Esophagus squamous epithelium (tissue), 5 donors: ENCODE measurements around the gene KRT72. TPM values are rescaled to one million over a fixed set of nuclear protein-coding genes. Genes with fewer than 3 reads are reported as not detected.

ENCODE experiments used
- DNase-seq: peaks from one replicate; lab custom pipeline; 2025; lab: John Stamatoyannopoulos, UW
- H3K27ac ChIP-seq, 4 donors: fragments of 200-600 bp; sonication (generic); one replicate each; pipeline ENCODE4 v1.5.1; 2016 to 2019; ENCODE audit warnings: mild to moderate bottlenecking in 1 of 4
- H3K27me3 ChIP-seq, 4 donors: fragments of 200-600 bp; sonication (generic); 1 replicate in 3 of 4; 2 replicates in 1 of 4; pipeline versions ENCODE4 v1.5.1 to v1.6.0; 2017 to 2021; ENCODE audit warnings: antibody characterized with exemption in 1 of 4
- H3K36me3 ChIP-seq, 3 donors: fragments of 200-600 bp; sonication (generic); one replicate each; pipeline ENCODE4 v1.5.1; 2016 to 2019
- H3K4me1 ChIP-seq, 3 donors: fragments of 200-600 bp; sonication (generic); one replicate each; pipeline ENCODE4 v1.5.1; 2017 to 2019
- H3K4me3 ChIP-seq, 4 donors: fragments of 200-600 bp; sonication (generic); 1 replicate in 3 of 4; 2 replicates in 1 of 4; pipeline ENCODE4 v1.5.1; 2016 to 2019; ENCODE audit warnings: mild to moderate bottlenecking in 2 of 4, moderate library complexity in 1 of 4
- H3K9me3 ChIP-seq, 3 donors: fragments of 200-600 bp; sonication (generic); one replicate each; pipeline ENCODE4 v1.5.1; 2016 to 2019
- CTCF ChIP-seq, 6 experiments: fragments of 450-650 bp in 4 of 6; fragments of 200-600 bp in 2 of 6; sonication (generic) in 2 of 6; IDR thresholded peaks; one replicate each; pipeline ENCODE4 v1.5.1; 2016 to 2019; ENCODE audit warnings: antibody characterized with exemption in 6 of 6, mild to moderate bottlenecking in 4 of 6, moderate library complexity in 4 of 6
- POLR2A ChIP-seq, 4 donors: fragments of 450-650 bp; IDR thresholded peaks; one replicate each; pipeline ENCODE4 v1.6.1; 2017; ENCODE audit warnings: antibody characterized with exemption in 4 of 4, mild to moderate bottlenecking in 4 of 4, moderate library complexity in 3 of 4
- whole genome bisulfite sequencing, 2 donors: methylation state at CpG; one replicate each; pipeline ENCODE4 v1.1.5; 2018; 5-methylcytosine and 5-hydroxymethylcytosine counted together
- intact Hi-C: fragments of 100-400 bp; cut with DNase I; formaldehyde crosslinking; loops from one replicate; pipeline ENCODE4 v1.15.0; 2022
- total RNA-seq, 4 donors: library from RNA; depleted of rRNA; stranded (reverse); fragments of >200 nt; gene quantifications; one replicate each; pipeline ENCODE4 v1.1.0, GENCODE V29; 2016
- donor health status: DM: yes; HTN: yes; CAD: no.

KRT72 gene
- total RNA-seq, 4 donors from 2014 or later = not detected

GRCh38 chr12:52633383-52633782, 32.1 kb upstream of the KRT72 start:
- Histone ChIP-seq H3K4me1 (peaks cover 0 to 15% (median 0%) of the 10 kb centered on the region in 3 donors), H3K36me3 (no peaks in the 10 kb centered on the region), H3K27me3 (peaks cover 0 to 32% (median 0%) of the 10 kb centered on the region in 4 donors), H3K4me3 (no peak overlapping the region), H3K9me3 (no peaks in the 10 kb centered on the region), H3K27ac (no peak overlapping the region)
- intact Hi-C loops = no loop called here
- WGBS, 2 donors = 58 to 72% methylated on average over 4 of the region's 4 CpGs
- DNase-seq = no peak
- TF ChIP-seq POLR2A (IDR thresholded peaks at IDR 0.05) (no peak), CTCF (IDR thresholded peaks at IDR 0.05) (no peak)

- peaks cover 0 to 38% (median 0%) of the 10 kb centered on the region in 4 donors for H3K27me3 ChIP-seq
- peaks cover 0 to 15% (median 0%) of the 10 kb centered on the region in 3 donors for H3K4me1 ChIP-seq
- H3K4me3 ChIP-seq = no peak overlapping the region
- intact Hi-C loops = no loop called here
- no peaks in the 10 kb centered on the region for H3K36me3 ChIP-seq
- no peak for TF ChIP-seq POLR2A (IDR thresholded peaks at IDR 0.05)
- TF ChIP-seq CTCF (IDR thresholded peaks at IDR 0.05) = no peak
- DNase-seq = no peak
- H3K27ac ChIP-seq = no peak overlapping the region
- WGBS, 2 donors = 87 to 92% methylated on average over 3 to 4 of the region's 4 CpGs
- no peaks in the 10 kb centered on the region for H3K9me3 ChIP-seq
Measured at GRCh38 chr12:52632656-52633055, 31.4 kb upstream of the KRT72 start.

- no peak for DNase-seq
- intact Hi-C loops = no loop called here
- no peaks in the 10 kb centered on the region for H3K36me3 ChIP-seq
- H3K27ac ChIP-seq = no peak overlapping the region
- WGBS, 2 donors = 86 to 89% methylated on average over 3 to 5 of the region's 6 CpGs
- peaks cover 0 to 38% (median 0%) of the 10 kb centered on the region in 4 donors for H3K27me3 ChIP-seq
- no peak overlapping the region for H3K4me3 ChIP-seq
- peaks cover 0 to 15% (median 0%) of the 10 kb centered on the region in 3 donors for H3K4me1 ChIP-seq
- TF ChIP-seq POLR2A (IDR thresholded peaks at IDR 0.05) (no peak), CTCF (IDR thresholded peaks at IDR 0.05) (no peak)
- no peaks in the 10 kb centered on the region for H3K9me3 ChIP-seq
Measured at GRCh38 chr12:52631676-52632459, 30.6 kb upstream of the KRT72 start.

- H3K4me3 ChIP-seq = no peak overlapping the region
- intact Hi-C loops = no loop called here
- peaks cover 0 to 10% (median 0%) of the 10 kb centered on the region in 3 donors for H3K4me1 ChIP-seq
- H3K36me3 ChIP-seq = no peaks in the 10 kb centered on the region
- H3K27me3 ChIP-seq = peaks cover 0 to 42% (median 0%) of the 10 kb centered on the region in 4 donors
- TF ChIP-seq POLR2A (IDR thresholded peaks at IDR 0.05) (no peak), CTCF (IDR thresholded peaks at IDR 0.05) (no peak)
- DNase-seq = no peak
- WGBS, 2 donors = 53% methylated on average over 3 of the region's 4 CpGs; no CpG with 5 or more reads in 1 of the 2 donors
- no peaks in the 10 kb centered on the region for H3K9me3 ChIP-seq
- no peak overlapping the region for H3K27ac ChIP-seq
Measured at GRCh38 chr12:52631264-52631663, 30.0 kb upstream of the KRT72 start.

- intact Hi-C loops = no loop called here
- Histone ChIP-seq H3K4me3 (no peak overlapping the region), H3K27me3 (peaks cover 0 to 42% (median 0%) of the 10 kb centered on the region in 4 donors), H3K27ac (no peak overlapping the region), H3K36me3 (no peaks in the 10 kb centered on the region), H3K4me1 (peaks cover 0 to 8% (median 0%) of the 10 kb centered on the region in 3 donors), H3K9me3 (no peaks in the 10 kb centered on the region)
- WGBS, 2 donors = 58 to 73% methylated on average over 4 of the region's 4 CpGs
- no peak for DNase-seq
- TF ChIP-seq POLR2A (IDR thresholded peaks at IDR 0.05) (no peak), CTCF (IDR thresholded peaks at IDR 0.05) (no peak)
Measured at GRCh38 chr12:52630599-52631200, 29.4 kb upstream of the KRT72 start.
